ENCODE data around the gene CEP57.

- TF ChIP-seq, protein P1, sequence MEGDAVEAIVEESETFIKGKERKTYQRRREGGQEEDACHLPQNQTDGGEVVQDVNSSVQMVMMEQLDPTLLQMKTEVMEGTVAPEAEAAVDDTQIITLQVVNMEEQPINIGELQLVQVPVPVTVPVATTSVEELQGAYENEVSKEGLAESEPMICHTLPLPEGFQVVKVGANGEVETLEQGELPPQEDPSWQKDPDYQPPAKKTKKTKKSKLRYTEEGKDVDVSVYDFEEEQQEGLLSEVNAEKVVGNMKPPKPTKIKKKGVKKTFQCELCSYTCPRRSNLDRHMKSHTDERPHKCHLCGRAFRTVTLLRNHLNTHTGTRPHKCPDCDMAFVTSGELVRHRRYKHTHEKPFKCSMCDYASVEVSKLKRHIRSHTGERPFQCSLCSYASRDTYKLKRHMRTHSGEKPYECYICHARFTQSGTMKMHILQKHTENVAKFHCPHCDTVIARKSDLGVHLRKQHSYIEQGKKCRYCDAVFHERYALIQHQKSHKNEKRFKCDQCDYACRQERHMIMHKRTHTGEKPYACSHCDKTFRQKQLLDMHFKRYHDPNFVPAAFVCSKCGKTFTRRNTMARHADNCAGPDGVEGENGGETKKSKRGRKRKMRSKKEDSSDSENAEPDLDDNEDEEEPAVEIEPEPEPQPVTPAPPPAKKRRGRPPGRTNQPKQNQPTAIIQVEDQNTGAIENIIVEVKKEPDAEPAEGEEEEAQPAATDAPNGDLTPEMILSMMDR (conservative IDR thresholded peaks at IDR 0.05), result no peak
- no peak for TF ChIP-seq ZFX (IDR thresholded peaks at IDR 0.05)
These were observed 25.7 kb downstream of the CEP57 start for GRCh38 chr11:95816037-95816436.
